GM18858 (cell line): ENCODE measurements around the gene MYLK.

Experiments used
- ATAC-seq: cut with Tn5 transposase; IDR thresholded peaks from one replicate; pipeline ENCODE4 v1.9.1; 2021; ENCODE audit not compliant: unreplicated experiment

The MYLK gene

DNA sequence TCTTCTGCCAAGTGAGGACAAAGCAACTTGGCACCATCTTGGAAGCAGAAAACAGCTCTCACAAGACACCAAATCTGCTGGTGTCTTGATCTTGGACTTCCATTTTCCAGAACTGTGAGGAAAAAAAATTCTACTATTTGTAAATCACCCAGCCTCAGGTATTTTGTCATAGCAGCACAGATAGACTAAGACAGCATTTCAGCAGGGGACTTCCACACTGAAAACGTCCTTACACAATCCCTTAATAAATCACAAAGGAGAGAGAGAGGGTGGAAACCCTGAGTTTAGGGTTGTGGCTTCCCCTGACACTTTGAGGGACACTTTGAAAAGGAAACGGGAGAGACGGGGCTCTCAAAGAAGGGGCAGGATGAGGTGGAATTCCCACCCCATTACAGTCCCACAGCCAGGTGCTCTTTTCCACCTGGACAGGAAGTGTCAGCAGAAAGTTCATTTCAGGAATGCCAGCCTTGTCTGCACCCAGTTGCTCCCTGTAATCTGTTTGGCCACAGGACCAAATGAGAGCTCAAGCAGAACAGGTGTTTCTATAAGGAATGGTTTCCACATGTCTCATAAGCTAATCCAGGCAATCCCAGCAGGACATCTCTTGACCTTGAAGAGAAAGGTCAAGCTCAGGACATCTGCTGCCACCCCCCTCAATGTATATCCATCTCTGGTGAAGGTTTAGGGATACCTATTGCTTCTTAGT is 51.3 kb downstream of the MYLK start:
- no peak for ATAC-seq

DNA sequence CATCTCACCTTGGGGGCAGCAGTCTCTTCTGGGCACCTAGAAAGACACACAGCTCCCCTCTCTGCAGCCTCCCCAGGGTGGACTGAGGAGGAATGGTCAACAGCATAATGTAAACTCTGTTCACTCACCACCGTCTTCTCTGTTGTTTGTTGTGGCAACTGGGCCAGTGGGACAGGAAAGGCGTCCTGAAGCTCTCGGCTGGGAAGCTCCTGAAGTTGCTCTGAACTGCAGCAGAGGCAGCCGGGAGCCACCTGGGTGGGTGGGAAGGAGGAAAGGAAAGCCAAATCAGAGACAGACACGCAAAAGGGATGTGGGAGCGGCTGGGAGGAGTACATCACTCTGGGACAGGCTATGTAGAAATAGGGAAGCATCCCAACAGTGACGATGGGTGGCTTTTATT is 52.7 kb downstream of the MYLK start:
- ATAC-seq: no peak

DNA sequence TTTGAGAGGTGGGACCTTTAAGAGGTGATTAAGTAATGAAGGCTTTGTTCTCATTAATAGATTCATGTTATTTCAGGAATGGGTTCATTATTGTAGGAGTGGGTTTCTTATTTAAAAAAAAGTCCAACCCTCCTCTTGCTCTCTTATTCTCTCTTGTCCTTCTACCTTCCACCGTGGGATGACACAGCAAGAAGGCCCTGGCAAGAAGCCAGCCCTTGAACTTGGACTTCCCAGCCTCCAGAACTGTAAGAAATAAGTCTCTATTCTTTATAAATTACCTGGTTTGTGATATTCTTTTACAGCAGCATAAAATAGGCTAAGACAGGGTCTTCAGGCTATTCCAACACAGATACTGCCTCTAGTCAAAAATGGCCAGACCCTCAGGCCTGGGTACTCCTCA is 62.2 kb downstream of the MYLK start:
- ATAC-seq: no peak

DNA sequence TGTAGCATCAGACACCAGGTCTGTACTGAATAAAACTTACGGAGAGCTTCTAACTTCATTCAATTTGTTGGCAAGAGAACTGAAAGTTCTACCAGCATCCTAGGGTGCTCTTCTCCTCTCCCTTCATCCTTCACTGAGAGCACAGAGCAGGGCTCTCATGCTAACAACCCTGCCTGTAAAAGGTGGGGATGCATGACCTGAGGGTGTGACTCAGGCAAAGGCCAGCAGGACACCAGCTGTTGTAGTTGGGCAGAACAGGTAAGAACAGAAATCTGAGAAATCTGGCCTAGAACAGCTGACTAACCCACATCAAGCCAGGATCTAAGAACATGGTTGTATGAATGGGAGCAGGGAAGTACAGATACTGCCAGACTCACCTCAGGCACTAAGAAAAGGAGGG is 64.2 kb downstream of the MYLK start:
- no peak for ATAC-seq

DNA sequence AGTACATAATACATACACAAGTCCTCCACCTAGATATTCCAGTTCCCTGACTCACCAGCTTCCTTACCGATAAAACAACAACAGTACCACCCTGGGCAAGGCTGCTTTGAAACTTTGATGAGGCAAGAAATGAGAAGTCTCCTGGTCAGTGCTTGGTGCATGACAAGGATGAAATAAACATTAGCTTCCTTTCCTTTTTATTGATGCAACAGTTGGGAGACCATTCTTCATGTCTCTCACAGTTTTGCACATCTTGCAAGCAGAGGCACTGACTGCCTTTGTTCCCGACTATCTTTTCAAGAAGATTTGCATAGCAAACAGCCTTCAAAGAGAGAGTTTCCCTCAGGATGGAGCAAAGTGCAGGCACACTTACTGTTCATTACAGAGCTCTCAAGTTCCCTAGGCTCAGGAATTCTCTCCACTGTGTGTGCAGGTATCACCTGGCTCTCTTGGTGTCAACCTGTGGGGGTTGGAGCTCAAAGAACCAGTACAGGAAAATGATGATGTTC is 65.2 kb downstream of the MYLK start:
- no peak for ATAC-seq

DNA sequence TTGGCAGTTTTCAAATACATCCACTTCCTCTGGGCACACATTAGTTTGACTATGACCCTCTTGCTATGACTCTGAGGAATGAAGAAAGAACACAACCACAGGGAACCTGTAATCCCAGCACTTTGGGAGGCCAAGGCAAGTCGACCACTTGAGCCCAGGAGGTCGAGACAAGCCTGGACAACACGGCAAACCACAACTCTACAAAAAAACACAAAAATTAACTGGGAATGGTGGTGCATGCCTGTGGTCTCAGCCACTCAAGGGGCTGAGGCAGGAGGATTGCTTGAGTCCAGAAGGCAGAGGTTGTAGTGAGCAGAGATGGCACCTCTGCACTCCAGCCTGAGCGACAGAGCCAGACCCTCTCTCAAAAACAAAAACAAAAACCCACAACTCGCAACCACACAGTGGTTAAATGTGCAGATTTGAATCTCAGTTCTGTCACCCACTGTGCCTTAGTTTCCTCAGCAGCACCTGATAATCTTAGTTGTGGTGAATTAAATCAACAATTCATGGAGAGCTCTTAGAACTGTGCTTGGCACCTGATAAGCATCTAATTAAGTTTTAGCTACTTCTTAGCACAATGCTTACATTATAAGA is 65.7 kb downstream of the MYLK start:
- ATAC-seq: no peak

DNA sequence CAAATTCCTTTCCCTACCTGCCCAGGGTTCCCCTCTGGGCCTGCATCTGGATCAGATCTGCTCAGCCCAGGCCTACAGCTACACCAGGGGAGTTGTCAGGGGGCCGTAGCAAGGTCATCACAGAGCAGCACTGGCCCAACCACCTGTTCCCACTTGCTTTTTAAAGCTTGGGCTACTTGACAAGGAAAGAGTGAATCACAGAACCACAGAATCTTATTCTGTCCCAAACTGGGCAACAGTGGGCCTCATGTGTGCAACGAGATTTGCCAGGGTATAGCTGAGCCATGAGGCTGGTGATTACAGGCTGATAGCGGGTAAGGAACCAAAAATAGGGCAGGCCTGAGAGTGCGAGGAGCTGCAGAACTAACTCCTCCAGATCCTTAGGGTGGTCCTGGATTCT is 66.7 kb downstream of the MYLK start:
- ATAC-seq: no peak

DNA sequence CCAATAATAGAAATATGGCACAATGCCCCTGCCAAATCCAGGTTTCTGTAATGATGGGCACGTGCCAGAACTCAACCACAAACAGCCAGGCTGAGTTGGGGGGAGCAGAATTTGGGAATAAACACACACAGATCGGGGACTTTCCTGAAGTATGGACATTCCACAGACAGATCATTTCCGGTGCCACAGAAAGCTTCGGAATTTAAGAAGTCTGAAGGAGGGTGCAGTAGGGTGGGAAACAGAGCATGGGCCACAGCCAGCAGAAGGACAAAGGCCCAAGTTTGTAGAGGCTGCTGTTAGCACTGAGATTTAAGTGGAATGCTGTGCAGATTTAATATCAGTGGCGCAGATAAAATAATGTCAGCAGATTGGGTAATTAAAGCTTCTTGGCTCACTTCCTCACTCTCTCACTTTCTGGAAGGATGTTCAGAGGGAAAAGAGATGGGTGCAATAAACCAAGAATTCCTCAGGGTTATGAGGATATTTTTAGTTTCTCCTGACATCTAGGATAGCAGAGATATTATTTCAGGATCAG is 67.4 kb downstream of the MYLK start:
- no peak for ATAC-seq

DNA sequence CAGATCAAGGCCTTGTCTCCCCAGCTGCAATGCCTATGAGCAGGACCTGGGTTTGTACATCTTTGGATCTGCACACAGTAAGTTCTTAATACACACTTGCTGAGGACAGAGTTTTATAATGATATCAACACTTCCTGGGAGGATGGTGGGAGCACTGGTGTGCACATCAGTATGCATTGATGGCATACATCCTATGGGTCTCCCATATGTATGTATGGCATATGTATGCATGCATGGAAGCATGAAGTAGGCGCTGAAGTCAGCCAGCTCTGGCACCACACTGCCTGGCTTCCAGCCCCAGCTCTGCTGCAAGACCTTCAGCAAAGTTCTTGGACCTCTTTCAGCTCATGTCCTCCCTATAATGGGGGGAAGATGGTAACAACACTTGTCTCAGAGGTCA is 68.2 kb downstream of the MYLK start:
- ATAC-seq: no peak

DNA sequence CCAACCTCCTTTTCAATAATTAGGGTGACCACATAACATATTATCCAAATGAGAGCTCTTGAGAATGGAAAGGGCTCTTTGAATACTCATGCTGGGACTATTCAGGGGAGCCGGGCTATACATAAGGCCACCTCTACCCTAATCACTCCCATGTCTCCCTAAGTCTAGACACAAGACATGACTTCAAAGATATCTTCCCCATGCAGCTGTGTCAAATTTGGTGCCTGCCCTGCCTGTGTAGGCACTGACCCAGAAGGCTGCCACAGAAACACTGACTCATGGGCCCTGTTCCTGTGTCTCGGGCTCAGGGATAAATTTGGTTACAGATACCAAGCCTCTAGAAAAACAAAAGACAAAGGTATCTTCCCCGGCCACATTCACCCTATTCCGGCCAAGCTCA is 70.3 kb downstream of the MYLK start:
- ATAC-seq: no peak

DNA sequence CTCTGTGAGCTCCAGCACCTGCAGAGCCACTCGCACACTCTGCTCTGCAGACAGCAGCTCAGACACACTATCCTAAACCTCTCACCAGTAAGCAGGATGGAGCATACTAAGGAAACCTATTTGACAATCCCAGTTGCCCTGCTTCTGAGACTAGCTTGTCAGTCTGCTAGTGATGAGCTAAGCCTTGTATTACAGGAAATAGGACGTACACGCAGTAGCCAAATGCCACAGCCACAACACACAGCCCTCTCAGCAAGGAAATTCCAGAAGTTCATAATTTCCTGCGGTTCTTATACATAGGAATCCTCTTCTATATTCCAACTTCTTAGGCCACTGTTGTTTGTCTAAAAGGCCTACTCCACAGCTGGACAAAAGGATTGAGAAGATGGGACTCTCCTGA is 74.5 kb downstream of the MYLK start:
- ATAC-seq: no peak

DNA sequence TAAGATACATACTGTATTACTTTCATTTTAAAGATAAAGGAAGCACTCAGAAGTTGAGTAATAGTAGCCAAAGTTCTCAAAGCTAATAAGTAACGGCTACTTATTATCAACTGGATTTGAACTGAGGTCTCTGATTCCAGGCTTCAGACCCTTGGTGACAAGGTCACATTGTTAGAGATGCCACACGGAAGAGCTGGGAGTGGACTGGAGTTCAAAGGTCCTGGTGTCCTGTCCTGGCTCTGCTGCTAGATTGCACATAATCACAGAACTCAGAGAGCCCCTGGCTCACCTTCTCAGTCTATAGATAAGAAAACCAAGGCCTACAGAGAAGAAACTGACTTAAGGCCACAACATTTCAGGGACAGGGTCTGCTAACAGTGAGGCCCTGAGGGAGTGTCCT is 75.3 kb downstream of the MYLK start:
- ATAC-seq: no peak

DNA sequence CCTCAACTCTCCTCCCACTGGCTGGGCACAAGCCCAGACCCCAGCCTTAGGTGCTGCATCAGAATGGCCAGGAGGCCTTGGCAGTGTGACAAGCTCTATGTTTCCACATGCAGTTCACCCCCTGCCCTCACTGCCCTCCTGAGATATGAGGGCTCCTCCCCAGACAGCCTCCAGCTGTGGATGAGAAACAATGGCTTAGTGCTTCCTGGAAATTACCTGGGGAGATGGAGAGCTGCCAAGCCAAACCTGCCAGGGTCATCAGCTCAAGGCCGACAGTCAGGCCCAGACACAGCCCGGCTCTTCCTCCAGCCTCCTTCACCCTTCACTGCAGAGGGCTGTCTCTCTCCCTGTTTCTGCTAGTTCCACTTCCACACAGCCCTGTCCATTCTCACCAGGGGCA is 76.3 kb downstream of the MYLK start:
- ATAC-seq: no peak

DNA sequence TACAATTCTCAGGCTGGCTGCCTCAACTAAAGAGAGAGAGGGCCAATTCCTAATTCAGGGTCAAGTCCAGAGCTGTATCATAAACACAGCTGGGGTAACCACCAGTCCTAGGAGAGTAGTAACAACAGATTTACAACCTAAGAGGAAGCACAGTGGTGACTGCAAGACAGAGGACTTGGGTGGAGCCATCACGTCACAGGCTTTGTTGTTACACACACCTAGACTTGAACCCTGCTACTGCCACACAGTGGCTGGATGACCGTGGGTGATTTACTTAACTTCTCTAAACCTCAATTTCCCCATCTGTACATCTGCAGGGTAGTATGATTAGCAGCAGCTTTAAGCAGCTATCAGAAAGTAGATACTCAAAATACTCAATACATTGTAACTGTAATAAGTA is 78.6 kb downstream of the MYLK start:
- ATAC-seq: no peak

DNA sequence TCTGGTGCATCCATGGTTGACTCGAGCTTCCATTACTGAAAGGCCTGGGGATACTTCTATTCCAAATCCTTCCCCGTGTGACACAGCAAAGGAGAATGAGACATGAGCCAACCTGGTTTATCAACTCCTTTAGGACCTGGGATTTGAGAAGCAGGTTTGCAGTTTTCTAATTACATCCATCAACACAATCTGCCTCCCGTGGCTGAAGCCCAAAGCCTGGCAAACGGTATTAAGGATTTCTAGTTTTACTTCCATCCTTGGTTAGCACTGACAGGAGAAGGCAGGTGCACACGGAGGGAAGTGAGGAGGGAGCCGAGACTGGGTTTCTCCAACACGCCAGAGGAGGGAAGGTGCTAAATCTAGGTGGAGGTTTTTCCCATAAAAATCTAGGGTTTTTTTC is 79.0 kb downstream of the MYLK start:
- no peak for ATAC-seq

DNA sequence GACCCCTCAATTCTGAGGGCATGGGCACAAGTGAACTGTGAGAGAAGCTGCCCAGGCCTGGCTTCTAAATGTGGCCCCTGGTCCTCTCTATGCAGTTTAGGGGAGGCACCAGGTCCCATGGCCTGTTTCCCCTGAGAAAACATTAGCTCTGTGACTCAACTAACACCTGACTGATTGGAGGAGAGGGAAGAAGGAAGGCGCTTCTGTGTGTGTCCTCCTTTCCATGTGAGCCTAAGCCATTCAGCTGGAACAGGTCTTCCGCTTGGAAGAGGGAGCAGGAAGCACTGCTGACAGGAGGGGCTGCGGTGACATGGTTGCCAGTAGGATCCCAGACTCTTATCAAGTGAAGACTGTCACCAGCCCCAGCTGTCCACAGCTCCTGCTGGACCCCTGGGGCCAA is 79.5 kb downstream of the MYLK start:
- ATAC-seq: no peak

DNA sequence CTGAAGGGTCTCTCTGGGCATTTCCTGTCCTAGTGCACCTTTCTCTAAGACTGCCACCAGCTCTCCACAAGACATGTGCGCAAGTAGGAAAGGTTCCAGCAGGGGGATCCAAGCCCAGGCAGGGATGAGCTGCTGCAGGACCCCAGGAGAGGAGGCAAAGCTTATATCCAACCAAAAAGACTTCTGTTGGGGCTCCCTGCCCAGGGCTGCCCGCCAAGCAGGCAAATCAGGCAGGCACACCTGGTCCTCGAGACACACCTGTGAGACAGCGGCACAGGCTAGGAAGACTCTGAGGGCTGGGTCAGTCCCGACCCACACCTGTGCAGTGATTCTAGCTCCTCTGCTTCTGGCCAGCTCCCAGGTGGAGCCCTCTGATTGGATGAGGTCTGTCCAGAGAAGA is 80.6 kb downstream of the MYLK start:
- ATAC-seq: no peak

DNA sequence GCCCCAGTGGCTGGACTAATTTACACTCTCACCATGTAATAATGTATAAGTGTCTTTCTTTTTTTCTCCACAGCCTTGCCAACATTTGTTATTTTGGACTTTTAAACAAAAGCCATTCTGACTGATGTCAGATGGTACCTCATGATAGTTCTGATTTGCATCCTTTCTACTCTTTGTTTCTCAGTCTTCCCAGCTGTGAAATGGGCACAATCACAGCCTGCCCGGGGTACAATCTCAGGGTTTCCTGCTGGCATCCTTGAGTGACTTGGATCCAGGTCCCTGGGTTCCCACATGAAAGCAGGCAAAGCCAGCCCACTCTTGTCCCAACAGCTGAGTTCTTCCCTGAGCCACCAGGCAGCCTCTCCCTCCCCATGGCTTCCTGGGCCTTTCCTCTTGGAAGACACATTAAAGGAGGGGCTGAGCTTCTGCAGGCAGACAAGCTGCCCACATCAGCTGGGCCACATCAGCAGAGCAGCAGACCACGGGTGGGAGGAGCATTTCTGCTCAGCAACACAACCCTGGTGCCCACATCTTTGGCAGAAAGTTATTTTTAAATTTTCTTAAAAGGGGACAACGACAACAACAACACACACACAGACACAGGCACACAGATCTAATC is 82.0 kb downstream of the MYLK start:
- no peak for ATAC-seq

DNA sequence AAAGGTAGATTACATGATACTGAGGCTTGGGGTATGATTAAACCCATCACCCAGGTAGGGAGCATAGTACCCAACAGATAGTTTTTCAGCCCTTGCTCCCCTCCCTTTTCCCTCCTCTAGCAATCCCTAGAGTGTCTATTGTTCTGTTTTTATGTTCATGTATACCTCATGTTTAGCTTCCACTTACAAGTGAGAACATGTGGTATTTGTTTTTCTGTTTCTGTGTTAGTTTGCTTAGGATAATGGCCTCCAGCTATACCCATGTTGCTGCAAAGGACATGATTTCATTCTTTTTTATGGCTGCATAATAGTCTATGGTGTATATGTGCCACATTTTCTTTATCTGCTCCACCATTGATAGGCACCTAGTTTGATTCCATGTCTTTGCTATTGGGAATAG is 82.7 kb downstream of the MYLK start:
- ATAC-seq: no peak

DNA sequence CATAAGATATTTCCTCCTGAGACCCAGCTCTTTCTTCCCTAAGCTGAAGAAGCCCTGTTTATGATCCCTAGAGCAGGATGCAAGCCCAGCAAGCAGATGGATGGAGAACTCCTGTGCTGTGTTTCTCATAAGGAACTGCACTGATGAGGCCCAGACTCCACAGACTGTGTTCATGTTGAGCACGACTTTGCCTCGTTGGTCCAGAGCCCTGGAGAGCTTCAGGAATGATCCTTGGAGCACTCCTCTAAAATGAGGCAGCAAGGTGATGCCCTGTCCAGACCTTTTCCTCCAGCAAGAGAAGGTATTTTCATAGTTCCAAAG is 83.8 kb downstream of the MYLK start:
- ATAC-seq: no peak

DNA sequence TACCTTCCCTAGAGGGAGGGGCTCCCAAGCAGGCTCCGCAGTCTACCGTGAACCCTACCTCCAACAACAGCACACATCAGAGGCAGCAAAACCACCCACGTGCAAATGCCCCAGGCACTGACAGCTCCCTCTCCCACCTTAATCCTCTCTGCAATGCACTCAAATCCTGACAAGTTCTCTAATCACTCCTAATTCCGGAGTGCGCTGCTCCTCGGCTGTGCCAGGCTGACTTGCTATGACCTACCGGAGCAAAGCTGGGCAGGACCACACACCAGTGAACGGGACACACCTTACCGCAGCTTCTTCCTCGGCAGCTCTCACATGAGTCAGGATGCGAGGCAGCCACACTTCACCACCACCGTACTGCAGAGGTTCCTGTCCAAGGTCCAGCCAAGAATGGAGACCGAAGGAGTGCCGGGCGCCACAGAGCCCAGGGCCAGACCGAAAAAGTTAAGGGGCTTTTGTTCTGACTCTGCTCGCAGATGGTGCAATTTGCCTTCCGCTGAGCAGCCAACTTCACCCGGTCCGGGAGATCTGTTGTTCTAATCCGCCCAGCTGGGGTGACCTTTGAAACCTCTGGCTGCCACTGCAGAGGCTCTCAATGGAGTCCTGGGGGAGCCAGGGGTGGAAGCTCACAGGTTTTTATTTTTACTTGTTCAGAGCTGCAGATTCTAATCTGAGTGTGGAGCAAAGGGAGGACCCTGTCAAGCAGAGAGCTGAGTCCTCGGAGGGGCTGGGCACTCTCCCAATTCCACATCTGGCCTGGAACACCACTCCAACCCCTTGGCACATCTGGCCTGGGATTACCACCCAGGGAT is 84.4 kb downstream of the MYLK start:
- no peak for ATAC-seq

DNA sequence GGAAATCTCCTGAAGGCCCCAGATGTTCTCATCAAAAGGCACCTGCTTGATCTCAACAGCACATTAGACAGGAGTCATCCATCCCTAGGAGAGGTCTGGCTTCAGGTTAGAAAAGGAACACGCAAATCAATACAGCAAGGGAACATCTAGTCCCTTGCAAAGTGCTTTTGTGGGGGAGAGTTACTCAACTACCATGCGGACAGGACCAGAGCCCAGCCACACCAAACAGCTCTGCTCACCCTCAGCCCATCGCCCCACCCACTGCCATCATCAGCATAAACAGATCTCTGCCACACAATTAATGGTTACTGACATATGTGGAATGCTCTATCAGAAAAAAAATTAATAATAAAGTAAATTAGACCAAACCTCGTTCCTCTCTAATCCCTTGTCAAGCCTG is 85.6 kb downstream of the MYLK start:
- no peak for ATAC-seq
